GM10266 (cell line): ENCODE measurements around the gene SLC17A4.

Experiments
- DNase-seq: peaks from one replicate; pipeline ENCODE4 v3.0.0; 2012; ENCODE audit errors: extremely low spot score
- TF ChIP-seq, protein P1 (sequence below): IDR thresholded peaks from 2 replicates; pipeline ENCODE4 v1.5.1; 2012; ENCODE audit warnings: mild to moderate bottlenecking, low read depth; ENCODE audit not compliant: control insufficient read depth, insufficient read depth; ENCODE audit errors: missing control alignments

Gene SLC17A4

DNA sequence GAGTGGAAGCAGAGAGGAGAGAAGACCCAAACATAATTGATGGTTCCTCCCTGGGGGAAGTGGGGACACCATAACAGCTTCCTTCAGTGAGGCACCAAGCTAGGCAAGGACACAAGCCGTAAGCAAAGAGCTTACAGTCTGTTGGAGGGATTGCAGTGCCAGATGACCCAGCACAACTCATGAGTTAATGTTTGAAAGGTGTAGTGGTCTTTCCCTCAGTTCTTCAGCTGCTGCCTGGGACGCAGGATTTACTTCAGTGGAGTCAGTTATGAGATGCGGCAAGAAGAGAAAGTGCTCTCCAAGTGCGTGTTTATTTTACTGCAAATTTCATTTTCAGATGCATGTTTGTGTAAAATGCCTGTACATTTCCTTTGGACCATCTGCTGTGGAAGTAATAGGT, 38.7 kb upstream of the SLC17A4 start:
- TF ChIP-seq, protein P1, sequence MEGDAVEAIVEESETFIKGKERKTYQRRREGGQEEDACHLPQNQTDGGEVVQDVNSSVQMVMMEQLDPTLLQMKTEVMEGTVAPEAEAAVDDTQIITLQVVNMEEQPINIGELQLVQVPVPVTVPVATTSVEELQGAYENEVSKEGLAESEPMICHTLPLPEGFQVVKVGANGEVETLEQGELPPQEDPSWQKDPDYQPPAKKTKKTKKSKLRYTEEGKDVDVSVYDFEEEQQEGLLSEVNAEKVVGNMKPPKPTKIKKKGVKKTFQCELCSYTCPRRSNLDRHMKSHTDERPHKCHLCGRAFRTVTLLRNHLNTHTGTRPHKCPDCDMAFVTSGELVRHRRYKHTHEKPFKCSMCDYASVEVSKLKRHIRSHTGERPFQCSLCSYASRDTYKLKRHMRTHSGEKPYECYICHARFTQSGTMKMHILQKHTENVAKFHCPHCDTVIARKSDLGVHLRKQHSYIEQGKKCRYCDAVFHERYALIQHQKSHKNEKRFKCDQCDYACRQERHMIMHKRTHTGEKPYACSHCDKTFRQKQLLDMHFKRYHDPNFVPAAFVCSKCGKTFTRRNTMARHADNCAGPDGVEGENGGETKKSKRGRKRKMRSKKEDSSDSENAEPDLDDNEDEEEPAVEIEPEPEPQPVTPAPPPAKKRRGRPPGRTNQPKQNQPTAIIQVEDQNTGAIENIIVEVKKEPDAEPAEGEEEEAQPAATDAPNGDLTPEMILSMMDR = no peak
- no peak for DNase-seq

DNA sequence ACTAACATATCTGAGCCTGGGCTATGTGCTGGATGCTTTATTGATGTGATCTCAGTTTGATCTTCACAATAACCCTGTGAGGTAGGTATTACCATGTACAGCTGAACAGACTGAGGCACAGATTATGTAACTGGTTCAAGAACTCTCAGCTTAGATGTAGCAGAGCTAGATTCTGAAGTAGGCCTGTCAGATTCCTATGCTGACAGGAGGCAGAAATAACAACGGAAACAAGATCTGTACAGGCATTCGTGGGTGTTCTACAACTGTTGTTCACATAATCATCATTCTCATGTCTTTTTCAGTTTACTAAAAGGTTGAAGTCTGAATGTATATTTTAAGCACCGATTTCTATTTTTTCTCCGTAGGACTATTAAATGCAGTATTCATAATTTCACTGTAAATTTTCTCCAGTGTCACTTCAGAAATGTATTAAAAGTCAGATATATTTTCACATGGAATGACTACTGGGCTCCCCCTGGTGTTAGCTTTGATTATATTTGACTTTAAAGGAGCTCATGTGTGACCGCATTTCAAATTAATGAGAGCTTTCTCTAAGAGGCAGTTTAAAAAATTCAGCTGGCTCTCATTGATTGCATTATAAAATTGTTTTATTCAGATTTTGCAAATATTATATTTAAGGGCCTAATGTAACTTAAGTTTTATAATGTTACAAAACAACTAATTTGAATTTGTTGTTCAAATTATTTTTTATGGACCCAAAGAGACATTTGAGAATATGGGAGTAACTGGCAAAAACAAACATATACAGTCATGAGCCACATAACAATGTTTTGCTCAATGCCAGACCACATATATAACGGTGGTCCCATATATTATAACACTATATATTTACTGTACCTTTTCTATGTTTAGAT, 36.4 kb upstream of the SLC17A4 start:
- peak; percentile 21 for DNase-seq
- TF ChIP-seq, protein P1 = peak; percentile 49

DNA sequence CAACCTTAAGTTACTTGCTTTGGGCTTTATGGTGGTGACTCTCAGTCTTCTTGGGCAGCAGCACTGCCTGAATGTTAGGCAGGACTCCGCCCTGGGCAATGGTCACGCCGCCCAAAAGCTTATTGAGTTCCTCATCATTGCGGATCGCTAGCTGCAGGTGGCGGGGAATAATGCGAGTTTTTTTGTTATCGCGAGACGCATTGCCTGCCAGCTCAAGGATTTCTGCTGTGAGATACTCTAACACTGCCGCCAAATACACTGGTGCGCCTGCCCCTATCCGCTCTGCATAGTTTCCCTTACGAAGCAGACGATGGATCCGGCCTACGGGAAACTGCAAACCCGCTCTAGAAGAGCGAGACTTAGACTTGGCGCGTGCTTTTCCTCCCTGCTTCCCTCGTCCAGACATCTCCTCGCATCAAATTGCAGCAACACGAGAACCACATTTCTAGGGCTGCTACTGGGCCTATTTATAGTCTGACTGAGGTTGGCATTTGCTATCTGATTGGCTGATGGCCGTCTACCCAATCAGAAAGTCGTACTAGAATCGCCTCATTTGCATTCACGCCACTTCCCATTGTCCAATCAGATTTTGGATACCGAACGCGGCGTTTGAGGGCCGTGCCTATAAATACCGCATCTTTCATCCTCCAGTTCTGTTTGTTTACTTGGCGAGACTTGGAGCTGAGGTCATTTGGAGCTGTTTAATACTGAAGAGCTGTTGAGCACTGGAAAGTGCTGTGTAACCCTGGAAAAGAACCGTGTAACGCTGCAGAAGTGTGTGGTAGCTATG, 28.2 kb upstream of the SLC17A4 start:
- TF ChIP-seq, protein P1 = no peak
- DNase-seq = no peak

DNA sequence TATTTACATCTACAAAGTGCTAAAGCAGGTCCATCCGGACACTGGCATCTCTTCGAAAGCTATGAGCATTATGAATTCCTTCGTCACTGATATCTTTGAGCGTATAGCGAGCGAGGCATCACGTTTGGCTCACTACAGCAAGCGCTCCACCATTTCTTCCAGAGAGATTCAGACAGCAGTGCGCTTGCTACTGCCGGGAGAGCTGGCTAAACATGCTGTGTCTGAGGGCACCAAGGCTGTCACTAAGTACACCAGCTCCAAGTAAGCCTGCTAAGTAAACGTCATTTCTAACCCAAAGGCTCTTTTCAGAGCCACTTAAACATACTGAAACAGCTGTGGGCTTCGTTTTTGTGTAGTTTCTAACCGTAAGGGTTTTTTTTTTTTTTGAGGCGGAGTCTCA, 27.5 kb upstream of the SLC17A4 start:
- TF ChIP-seq, protein P1 = no peak
- DNase-seq = no peak

DNA sequence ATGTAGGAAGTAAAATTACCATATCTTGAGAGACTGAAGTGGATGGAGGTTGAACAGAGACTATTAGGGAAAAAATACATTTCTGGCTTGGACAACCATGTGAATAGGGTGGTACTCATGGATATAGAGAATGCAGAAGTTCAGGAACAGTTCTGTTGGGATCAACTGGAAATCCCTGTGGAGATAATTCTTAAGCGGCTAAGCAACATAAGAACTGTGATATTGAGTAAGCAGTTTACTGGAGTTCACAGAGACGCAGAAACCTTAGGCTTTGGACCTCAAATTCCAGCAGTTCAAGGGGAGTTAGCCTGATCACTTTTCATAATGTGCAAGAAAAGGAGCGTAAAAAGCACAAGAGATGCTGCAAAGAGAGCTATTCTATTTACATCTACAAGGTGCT, 23.6 kb upstream of the SLC17A4 start:
- TF ChIP-seq, protein P1 = no peak
- no peak for DNase-seq

DNA sequence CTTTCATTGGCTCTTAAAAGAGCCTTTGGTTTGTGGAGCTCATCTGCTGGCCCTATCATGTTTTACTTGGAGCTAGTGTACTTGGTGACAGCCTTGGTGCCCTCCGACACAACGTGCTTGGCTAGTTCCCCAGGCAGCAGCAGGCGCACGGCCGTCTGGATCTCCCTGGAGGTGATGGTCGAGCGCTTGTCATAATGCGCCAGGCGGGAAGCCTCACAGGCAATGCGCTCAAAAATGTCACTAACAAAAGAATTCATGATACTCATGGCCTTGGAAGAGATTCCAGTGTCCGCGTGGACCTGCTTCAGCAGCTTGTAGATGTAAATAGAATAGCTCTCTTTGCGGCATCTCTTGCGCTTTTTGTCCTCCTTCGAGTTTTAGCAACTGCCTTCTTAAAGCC, 22.8 kb upstream of the SLC17A4 start:
- DNase-seq = no peak
- TF ChIP-seq, protein P1 = no peak
